MM.1S (cell line): ENCODE data around the gene ZFPM1.

Experiments used
- DNase-seq: peaks from one replicate; pipeline ENCODE4 v3.0.0-alpha.2; 2015
- H2AFZ ChIP-seq: fragments of 300-600 bp; sonication (generic); 2 replicates; pipeline ENCODE4 v1.6.0; 2016; ENCODE audit warnings: antibody characterized with exemption, low read length
- H3F3A ChIP-seq: fragments of 300-600 bp; sonication (generic); 2 replicates; pipeline ENCODE4 v1.6.1; 2016; ENCODE audit warnings: mild to moderate bottlenecking, antibody characterized with exemption, low read length, moderate library complexity, mixed read lengths; ENCODE audit not compliant: insufficient read depth
- H3K27ac ChIP-seq: fragments of 300-600 bp; sonication (generic); 2 replicates; pipeline ENCODE4 v1.5.1; 2016; ENCODE audit warnings: mild to moderate bottlenecking, low read length
- H3K27me3 ChIP-seq: fragments of 300-600 bp; sonication (generic); replicated peaks from 2 replicates; pipeline ENCODE4 v1.6.0; 2016; ENCODE audit warnings: low read length; ENCODE audit not compliant: insufficient read depth
- H3K36me3 ChIP-seq: fragments of 300-600 bp; sonication (generic); replicated peaks from 2 replicates; pipeline ENCODE4 v1.6.1; 2016; ENCODE audit warnings: mild to moderate bottlenecking, low read length, mixed read lengths; ENCODE audit not compliant: insufficient read depth
- H3K4me1 ChIP-seq: fragments of 300-600 bp; sonication (generic); 2 replicates; pipeline ENCODE4 v1.6.1; 2016; ENCODE audit warnings: low read length, mixed read lengths
- H3K4me2 ChIP-seq: fragments of 300-600 bp; sonication (generic); 2 replicates; pipeline ENCODE4 v1.6.0; 2016; ENCODE audit warnings: low read depth, low read length
- H3K4me3 ChIP-seq: fragments of 300-600 bp; sonication (generic); 2 replicates; pipeline ENCODE4 v1.5.1; 2016; ENCODE audit warnings: low read length, mixed read lengths
- H3K79me2 ChIP-seq: fragments of 300-600 bp; sonication (generic); 2 replicates; pipeline ENCODE4 v1.6.1; 2016; ENCODE audit warnings: mixed run types, low read length, mixed read lengths
- H3K9ac ChIP-seq: fragments of 300-600 bp; sonication (generic); 2 replicates; pipeline ENCODE4 v1.6.1; 2016; ENCODE audit warnings: low read length, mixed read lengths
- H3K9me2 ChIP-seq: fragments of 300-600 bp; sonication (generic); replicated peaks from 2 replicates; pipeline ENCODE4 v1.6.1; 2016; ENCODE audit warnings: mild to moderate bottlenecking, low read length, mixed read lengths; ENCODE audit not compliant: insufficient read depth
- H3K9me3 ChIP-seq: fragments of 300-600 bp; sonication (generic); replicated peaks from 2 replicates; pipeline ENCODE4 v1.6.1; 2016; ENCODE audit warnings: mild to moderate bottlenecking, low read length, mixed read lengths; ENCODE audit not compliant: insufficient read depth
- H4K20me1 ChIP-seq: fragments of 300-600 bp; sonication (generic); 2 replicates; pipeline ENCODE4 v1.6.1; 2016; ENCODE audit warnings: mild to moderate bottlenecking, low read length, moderate library complexity, mixed read lengths; ENCODE audit not compliant: insufficient read depth
- EZH2 ChIP-seq: fragments of 300-600 bp; sonication (generic); optimal IDR thresholded peaks from 2 replicates; pipeline ENCODE3; 2017; ENCODE audit warnings: low read depth, mild to moderate bottlenecking, antibody characterized with exemption, low read length, mixed read lengths
- EZH2phosphoT487 ChIP-seq: fragments of 300-600 bp; sonication (generic); IDR thresholded peaks from 2 replicates; pipeline ENCODE4 v1.6.1; 2018; ENCODE audit warnings: antibody characterized with exemption, low read length
- TF ChIP-seq, protein P1 (sequence below): fragments of 300-600 bp; sonication (generic); IDR thresholded peaks from 2 replicates; pipeline ENCODE4 v1.5.1; 2016; ENCODE audit warnings: antibody characterized with exemption, low read length, mixed read lengths

Gene ZFPM1

DNA sequence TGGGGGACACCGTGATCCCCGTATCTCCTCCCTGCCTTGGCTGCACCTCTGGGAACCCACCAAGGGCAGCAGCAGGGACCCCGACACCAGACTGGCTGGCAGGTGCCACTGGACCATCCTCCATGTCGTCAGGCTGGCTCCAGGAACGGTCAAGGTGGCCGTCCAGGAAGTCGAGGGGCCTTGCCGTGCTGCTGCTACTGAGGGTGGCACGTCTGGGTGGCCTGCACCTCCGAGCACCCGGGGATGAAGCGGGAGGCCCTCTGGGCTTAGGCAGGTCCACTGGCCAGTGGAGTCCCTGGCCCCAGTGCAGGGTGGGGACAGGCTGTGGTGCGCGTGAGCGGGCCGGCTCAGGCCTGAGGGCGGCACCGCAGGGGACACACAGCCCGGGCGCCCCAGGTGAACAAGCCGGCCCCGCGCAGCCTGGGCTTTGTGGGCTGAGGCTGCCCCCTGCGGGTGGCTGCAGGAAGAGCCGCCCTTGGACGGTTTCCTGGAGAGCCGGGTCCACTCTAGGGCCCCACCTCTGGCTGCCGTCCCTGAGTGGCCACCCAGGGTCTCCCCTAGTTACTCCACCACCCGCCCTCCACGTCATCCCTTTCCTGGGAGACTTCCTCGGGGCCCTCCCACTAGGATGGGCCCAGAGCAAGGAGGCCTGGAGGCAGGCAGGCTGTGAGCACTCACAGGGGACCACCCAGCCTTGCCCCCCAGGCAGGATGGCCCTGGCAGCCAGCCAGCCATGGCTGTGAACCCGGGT is 74.3 kb downstream of the ZFPM1 start:
- H3K79me2 ChIP-seq, result no peaks in the 10 kb centered on the region
- no peaks in the 10 kb centered on the region for H3K9me3 ChIP-seq
- H3K4me1 ChIP-seq, result no peaks in the 10 kb centered on the region
- TF ChIP-seq EZH2phosphoT487, result no peak
- TF ChIP-seq, protein P1, sequence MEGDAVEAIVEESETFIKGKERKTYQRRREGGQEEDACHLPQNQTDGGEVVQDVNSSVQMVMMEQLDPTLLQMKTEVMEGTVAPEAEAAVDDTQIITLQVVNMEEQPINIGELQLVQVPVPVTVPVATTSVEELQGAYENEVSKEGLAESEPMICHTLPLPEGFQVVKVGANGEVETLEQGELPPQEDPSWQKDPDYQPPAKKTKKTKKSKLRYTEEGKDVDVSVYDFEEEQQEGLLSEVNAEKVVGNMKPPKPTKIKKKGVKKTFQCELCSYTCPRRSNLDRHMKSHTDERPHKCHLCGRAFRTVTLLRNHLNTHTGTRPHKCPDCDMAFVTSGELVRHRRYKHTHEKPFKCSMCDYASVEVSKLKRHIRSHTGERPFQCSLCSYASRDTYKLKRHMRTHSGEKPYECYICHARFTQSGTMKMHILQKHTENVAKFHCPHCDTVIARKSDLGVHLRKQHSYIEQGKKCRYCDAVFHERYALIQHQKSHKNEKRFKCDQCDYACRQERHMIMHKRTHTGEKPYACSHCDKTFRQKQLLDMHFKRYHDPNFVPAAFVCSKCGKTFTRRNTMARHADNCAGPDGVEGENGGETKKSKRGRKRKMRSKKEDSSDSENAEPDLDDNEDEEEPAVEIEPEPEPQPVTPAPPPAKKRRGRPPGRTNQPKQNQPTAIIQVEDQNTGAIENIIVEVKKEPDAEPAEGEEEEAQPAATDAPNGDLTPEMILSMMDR, result peak; percentile 34
- DNase-seq, result no peak
- no peak overlapping the region for H3K4me3 ChIP-seq
- no peaks in the 10 kb centered on the region for H4K20me1 ChIP-seq
- no peaks in the 10 kb centered on the region for H3K36me3 ChIP-seq
- H3K9me2 ChIP-seq, result no peaks in the 10 kb centered on the region
- H3K9ac ChIP-seq, result no peak overlapping the region
- no peaks in the 10 kb centered on the region for H3F3A ChIP-seq
- H3K27ac ChIP-seq, result no peak overlapping the region
- no peaks in the 10 kb centered on the region for H3K27me3 ChIP-seq
- H3K4me2 ChIP-seq, result no peak overlapping the region
- no peak overlapping the region for H2AFZ ChIP-seq

- Histone ChIP-seq H3K4me1 (no peaks in the 10 kb centered on the region), H3K9me3 (no peaks in the 10 kb centered on the region), H3F3A (no peaks in the 10 kb centered on the region), H4K20me1 (no peaks in the 10 kb centered on the region), H3K4me2 (no peak overlapping the region), H3K27me3 (no peaks in the 10 kb centered on the region), H3K9me2 (no peaks in the 10 kb centered on the region), H3K27ac (no peak overlapping the region), H2AFZ (no peak overlapping the region), H3K9ac (no peak overlapping the region), H3K4me3 (no peak overlapping the region), H3K79me2 (no peaks in the 10 kb centered on the region), H3K36me3 (no peaks in the 10 kb centered on the region)
- DNase-seq, result no peak
- TF ChIP-seq EZH2phosphoT487 (no peak), EZH2 (no peak)
- TF ChIP-seq, protein P1, result no peak
Observed at GRCh38 chr16:88527937-88528743, 75.1 kb downstream of the ZFPM1 start.

GRCh38 chr16:88528902-88529318 is 75.8 kb downstream of the ZFPM1 start:
- Histone ChIP-seq H3K27ac (no peak overlapping the region), H3K4me3 (no peak overlapping the region), H2AFZ (no peak overlapping the region), H3K27me3 (no peaks in the 10 kb centered on the region), H3F3A (no peaks in the 10 kb centered on the region), H3K9me2 (no peaks in the 10 kb centered on the region), H3K36me3 (no peaks in the 10 kb centered on the region), H4K20me1 (no peaks in the 10 kb centered on the region), H3K9me3 (no peaks in the 10 kb centered on the region), H3K79me2 (no peaks in the 10 kb centered on the region), H3K4me2 (no peak overlapping the region), H3K4me1 (no peaks in the 10 kb centered on the region), H3K9ac (no peak overlapping the region)
- TF ChIP-seq EZH2phosphoT487 (no peak), EZH2 (no peak)
- TF ChIP-seq, protein P1, result no peak
- no peak for DNase-seq
